PFSK-1 (cell line): ENCODE data around the gene C10orf53.

Source experiments
- FOXP2 ChIP-seq: optimal IDR thresholded peaks from 2 replicates; pipeline ENCODE3; 2011; ENCODE audit warnings: borderline replicate concordance, control low read depth, inconsistent platforms; ENCODE audit not compliant: insufficient read depth; ENCODE audit errors: extremely low read length, extremely low read depth
- POLR2AphosphoS5 ChIP-seq: IDR thresholded peaks from 2 replicates; pipeline ENCODE4 v1.6.1; 2012; ENCODE audit warnings: low read depth, mild to moderate bottlenecking, control low read depth, low read length, moderate library complexity
- TAF1 ChIP-seq: IDR thresholded peaks from 2 replicates; pipeline ENCODE4 v1.6.1; 2012; ENCODE audit warnings: low read length, control low read depth, borderline replicate concordance; ENCODE audit not compliant: insufficient read depth
- TF ChIP-seq, protein P1 (sequence below), 2 experiments: IDR thresholded peaks; 2 replicates each; pipeline versions ENCODE4 v1.6.1 to v1.8.0; 2011 to 2012; ENCODE audit warnings: low read depth in 2 of 2, low read length in 2 of 2, control low read depth in 1 of 2, inconsistent platforms in 1 of 2, mild to moderate bottlenecking in 1 of 2, moderate library complexity in 1 of 2; ENCODE audit not compliant: insufficient read depth in 1 of 2

DNA sequence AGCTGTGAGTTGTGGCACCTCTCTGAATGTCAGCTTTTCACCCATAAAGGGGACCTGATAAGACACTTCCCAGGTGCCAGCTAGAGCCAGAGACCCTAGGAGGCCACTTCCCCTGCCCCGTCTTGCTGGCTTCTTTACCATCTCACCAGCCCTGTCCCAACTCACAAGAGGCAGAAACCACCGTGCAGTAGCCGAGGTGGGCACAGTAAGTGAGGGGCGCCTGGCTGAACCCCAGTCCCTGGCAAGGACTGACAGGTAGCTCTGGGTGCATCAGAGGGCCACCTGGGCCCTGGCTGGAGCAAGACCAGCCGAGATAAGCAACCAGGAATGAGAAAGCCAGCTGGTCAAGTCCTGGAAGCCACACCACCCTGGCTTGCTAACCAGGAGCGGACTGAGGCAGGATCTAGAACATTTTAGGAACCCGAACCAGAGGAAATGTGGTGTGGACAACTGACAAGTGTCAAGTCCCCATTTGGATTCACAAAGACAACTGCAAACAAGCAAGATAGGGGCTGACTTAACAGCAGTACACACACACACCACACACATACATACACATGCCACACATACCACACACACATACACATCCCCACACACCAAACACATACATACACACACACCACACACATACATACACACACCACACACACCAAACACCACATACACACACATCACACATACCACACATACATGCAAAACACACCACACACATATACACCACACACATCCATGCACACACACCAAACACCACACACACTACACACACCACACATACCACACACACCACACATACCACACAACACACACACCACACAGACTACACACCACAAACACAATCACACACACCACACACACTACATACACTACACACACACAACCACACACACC is 61.9 kb downstream of the C10orf53 start:
- TF ChIP-seq POLR2AphosphoS5 (no peak), FOXP2 (no peak), TAF1 (no peak)
- TF ChIP-seq, protein P1, sequence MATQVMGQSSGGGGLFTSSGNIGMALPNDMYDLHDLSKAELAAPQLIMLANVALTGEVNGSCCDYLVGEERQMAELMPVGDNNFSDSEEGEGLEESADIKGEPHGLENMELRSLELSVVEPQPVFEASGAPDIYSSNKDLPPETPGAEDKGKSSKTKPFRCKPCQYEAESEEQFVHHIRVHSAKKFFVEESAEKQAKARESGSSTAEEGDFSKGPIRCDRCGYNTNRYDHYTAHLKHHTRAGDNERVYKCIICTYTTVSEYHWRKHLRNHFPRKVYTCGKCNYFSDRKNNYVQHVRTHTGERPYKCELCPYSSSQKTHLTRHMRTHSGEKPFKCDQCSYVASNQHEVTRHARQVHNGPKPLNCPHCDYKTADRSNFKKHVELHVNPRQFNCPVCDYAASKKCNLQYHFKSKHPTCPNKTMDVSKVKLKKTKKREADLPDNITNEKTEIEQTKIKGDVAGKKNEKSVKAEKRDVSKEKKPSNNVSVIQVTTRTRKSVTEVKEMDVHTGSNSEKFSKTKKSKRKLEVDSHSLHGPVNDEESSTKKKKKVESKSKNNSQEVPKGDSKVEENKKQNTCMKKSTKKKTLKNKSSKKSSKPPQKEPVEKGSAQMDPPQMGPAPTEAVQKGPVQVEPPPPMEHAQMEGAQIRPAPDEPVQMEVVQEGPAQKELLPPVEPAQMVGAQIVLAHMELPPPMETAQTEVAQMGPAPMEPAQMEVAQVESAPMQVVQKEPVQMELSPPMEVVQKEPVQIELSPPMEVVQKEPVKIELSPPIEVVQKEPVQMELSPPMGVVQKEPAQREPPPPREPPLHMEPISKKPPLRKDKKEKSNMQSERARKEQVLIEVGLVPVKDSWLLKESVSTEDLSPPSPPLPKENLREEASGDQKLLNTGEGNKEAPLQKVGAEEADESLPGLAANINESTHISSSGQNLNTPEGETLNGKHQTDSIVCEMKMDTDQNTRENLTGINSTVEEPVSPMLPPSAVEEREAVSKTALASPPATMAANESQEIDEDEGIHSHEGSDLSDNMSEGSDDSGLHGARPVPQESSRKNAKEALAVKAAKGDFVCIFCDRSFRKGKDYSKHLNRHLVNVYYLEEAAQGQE (IDR thresholded peaks at IDR 0.05; ENCODE audit: insufficient read depth in 1 of 2, low read depth in 2 of 2, low read length in 2 of 2) = no peak
